GM23338 (cell line): ENCODE data around the gene EEF1G. TPM values are rescaled to one million over a fixed set of nuclear protein-coding genes. Genes with fewer than 3 reads are reported as not detected.

Experiments
- microRNA-seq: library from miRNA; unstranded; fragments of <30 nt; microRNA quantifications from one replicate; pipeline ENCODE4, GENCODE V29; 2017
- polyA plus RNA-seq: library from polyadenylated mRNA; unstranded; fragments of >200 nt; fragmentation: Nextera tagmentation; extraction: Ambion mirVana; gene quantifications from 2 replicates; pipeline ENCODE4 v1.2.1, GENCODE V29; 2016
- small RNA-seq: library from RNA; depleted of rRNA; stranded (forward); fragments of <200 nt; gene quantifications from one replicate; pipeline ENCODE3, GENCODE V24; 2014; ENCODE audit warnings: low replicate concordance
- total RNA-seq: library from RNA; depleted of rRNA; stranded (reverse); fragments of >200 nt; shearing (Covaris generic); gene quantifications from 2 replicates; pipeline ENCODE4 v1.2.3, GENCODE V29; 2014; rRNA removed

EEF1G gene
- total and polyA plus RNA-seq, 2 experiments from 2014 or later: 696 to 1,316 TPM

Small RNA genes within 50 kb of the gene (microRNA-seq; reads per million reads assigned to microRNA genes)
- 0.89 reads per million for gene MIR6747

Small RNA genes within 50 kb of the gene (small RNA-seq; reads per million reads assigned to genes)
- gene AP001458.1: not detected
- gene EEF1G: not detected
- 0.07 reads per million for gene MIR6747

Other genes starting within 250 kb of the EEF1G start
- gene ASRGL1, start 236.4 kb downstream of the EEF1G start, total RNA-seq: 32.9 and 38.4 TPM in 2 replicates
- gene ASRGL1, start 236.4 kb downstream of the EEF1G start, polyA plus RNA-seq: 48.5 and 50.3 TPM in 2 replicates
- not detected in 2 replicates for gene SCGB1A1, start 154.9 kb downstream of the EEF1G start, total RNA-seq
- not detected in 2 replicates for gene SCGB1A1, start 154.9 kb downstream of the EEF1G start, polyA plus RNA-seq
- 1.7 and 2.1 TPM in 2 replicates for gene AHNAK, start 27.1 kb downstream of the EEF1G start, total RNA-seq
- gene AHNAK, start 27.1 kb downstream of the EEF1G start, polyA plus RNA-seq: 0.91 and 1.1 TPM in 2 replicates
- gene TUT1, start 17.6 kb upstream of the EEF1G start, total RNA-seq: 15.2 and 22.2 TPM in 2 replicates
- 12.8 and 14.0 TPM in 2 replicates for gene TUT1, start 17.6 kb upstream of the EEF1G start, polyA plus RNA-seq
- 93.6 and 102 TPM in 2 replicates for gene MTA2, start 28.0 kb upstream of the EEF1G start, total RNA-seq
- gene MTA2, start 28.0 kb upstream of the EEF1G start, polyA plus RNA-seq: 22.1 and 22.9 TPM in 2 replicates
- gene EML3, start 38.9 kb upstream of the EEF1G start, total RNA-seq: 17.1 and 19.3 TPM in 2 replicates
- 15.4 and 15.5 TPM in 2 replicates for gene EML3, start 38.9 kb upstream of the EEF1G start, polyA plus RNA-seq
- 0.24 TPM in 1 of 2 replicates, not detected in the other for gene ROM1, start 39.4 kb upstream of the EEF1G start, total RNA-seq
- gene ROM1, start 39.4 kb upstream of the EEF1G start, polyA plus RNA-seq: 0.65 and 0.89 TPM in 2 replicates
- gene B3GAT3, start 48.1 kb upstream of the EEF1G start, total RNA-seq: 18.4 and 21.1 TPM in 2 replicates
- 16.4 and 16.6 TPM in 2 replicates for gene B3GAT3, start 48.1 kb upstream of the EEF1G start, polyA plus RNA-seq
- gene GANAB, start 72.7 kb upstream of the EEF1G start, total RNA-seq: 267 and 272 TPM in 2 replicates
- gene GANAB, start 72.7 kb upstream of the EEF1G start, polyA plus RNA-seq: 76.8 and 82.3 TPM in 2 replicates
- gene INTS5, start 79.4 kb upstream of the EEF1G start, total RNA-seq: 33.4 and 37.2 TPM in 2 replicates
- gene INTS5, start 79.4 kb upstream of the EEF1G start, polyA plus RNA-seq: 5.7 TPM in 2 replicates
- 110 and 132 TPM in 2 replicates for gene C11orf98, start 91.3 kb upstream of the EEF1G start, total RNA-seq
- gene C11orf98, start 91.3 kb upstream of the EEF1G start, polyA plus RNA-seq: 479 and 507 TPM in 2 replicates
- gene CSKMT, start 91.4 kb upstream of the EEF1G start, total RNA-seq: 8.0 and 26.4 TPM in 2 replicates
- gene CSKMT, start 91.4 kb upstream of the EEF1G start, polyA plus RNA-seq: 25.6 and 30.0 TPM in 2 replicates
- gene UQCC3, start 97.8 kb upstream of the EEF1G start, total RNA-seq: 13.0 and 15.9 TPM in 2 replicates
- 53.9 and 54.7 TPM in 2 replicates for gene UQCC3, start 97.8 kb upstream of the EEF1G start, polyA plus RNA-seq
- 2.8 TPM in 2 replicates for gene LBHD1, start 98.4 kb upstream of the EEF1G start, total RNA-seq
- gene LBHD1, start 98.4 kb upstream of the EEF1G start, polyA plus RNA-seq: 1.5 and 2.9 TPM in 2 replicates
- gene UBXN1, start 105.2 kb upstream of the EEF1G start, total RNA-seq: 62.0 and 132 TPM in 2 replicates
- 126 and 132 TPM in 2 replicates for gene UBXN1, start 105.2 kb upstream of the EEF1G start, polyA plus RNA-seq
- 0.12 and 0.21 TPM in 2 replicates for gene LRRN4CL, start 115.6 kb upstream of the EEF1G start, total RNA-seq
- 0.08 and 0.10 TPM in 2 replicates for gene LRRN4CL, start 115.6 kb upstream of the EEF1G start, polyA plus RNA-seq
- gene BSCL2, start 133.5 kb upstream of the EEF1G start, total RNA-seq: 49.0 and 60.2 TPM in 2 replicates
- 81.7 and 91.5 TPM in 2 replicates for gene BSCL2, start 133.5 kb upstream of the EEF1G start, polyA plus RNA-seq
- gene GNG3, start 133.8 kb upstream of the EEF1G start, total RNA-seq: 0.82 and 2.1 TPM in 2 replicates
- gene GNG3, start 133.8 kb upstream of the EEF1G start, polyA plus RNA-seq: 5.7 and 7.2 TPM in 2 replicates
- 18.3 and 21.7 TPM in 2 replicates for gene HNRNPUL2, start 153.6 kb upstream of the EEF1G start, total RNA-seq
- 9.4 and 10.9 TPM in 2 replicates for gene HNRNPUL2, start 153.6 kb upstream of the EEF1G start, polyA plus RNA-seq
- 27.5 and 51.4 TPM in 2 replicates for gene TTC9C, start 154.6 kb upstream of the EEF1G start, total RNA-seq
- gene TTC9C, start 154.6 kb upstream of the EEF1G start, polyA plus RNA-seq: 42.0 and 42.6 TPM in 2 replicates
- gene ZBTB3, start 180.3 kb upstream of the EEF1G start, total RNA-seq: 82.6 and 91.7 TPM in 2 replicates
- 47.8 and 52.2 TPM in 2 replicates for gene ZBTB3, start 180.3 kb upstream of the EEF1G start, polyA plus RNA-seq
- 101 and 117 TPM in 2 replicates for gene POLR2G, start 187.7 kb upstream of the EEF1G start, total RNA-seq
- 193 and 196 TPM in 2 replicates for gene POLR2G, start 187.7 kb upstream of the EEF1G start, polyA plus RNA-seq
- 30.6 and 50.6 TPM in 2 replicates for gene TAF6L, start 197.5 kb upstream of the EEF1G start, total RNA-seq
- 21.8 and 23.0 TPM in 2 replicates for gene TAF6L, start 197.5 kb upstream of the EEF1G start, polyA plus RNA-seq
- gene TMEM179B, start 213.5 kb upstream of the EEF1G start, total RNA-seq: 15.3 and 17.5 TPM in 2 replicates
- gene TMEM179B, start 213.5 kb upstream of the EEF1G start, polyA plus RNA-seq: 10.6 and 16.9 TPM in 2 replicates
- gene TMEM223, start 218.1 kb upstream of the EEF1G start, total RNA-seq: 35.6 and 46.1 TPM in 2 replicates
- 59.6 and 69.1 TPM in 2 replicates for gene TMEM223, start 218.1 kb upstream of the EEF1G start, polyA plus RNA-seq
- gene NXF1, start 231.5 kb upstream of the EEF1G start, total RNA-seq: 31.8 and 33.8 TPM in 2 replicates
- 31.1 and 31.7 TPM in 2 replicates for gene NXF1, start 231.5 kb upstream of the EEF1G start, polyA plus RNA-seq